Endothelial cell (in vitro differentiated cells): Measurements from ENCODE around the gene B3GALT4. TPM values are rescaled to one million over a fixed set of nuclear protein-coding genes. Genes with fewer than 3 reads are reported as not detected.

ENCODE experiments used
- DNase-seq: peaks from one replicate; pipeline ENCODE4 v3.0.0; 2021; ENCODE audit warnings: low spot score
- H3K27ac Mint-ChIP-seq: one replicate; pipeline ENCODE4 v1.8.0; 2021; ENCODE audit warnings: mixed read lengths, inconsistent platforms; ENCODE audit not compliant: unreplicated experiment
- H3K27me3 Mint-ChIP-seq: one replicate; pipeline ENCODE4 v1.8.0; 2021; ENCODE audit warnings: mild to moderate bottlenecking, moderate library complexity, mixed read lengths, inconsistent platforms; ENCODE audit not compliant: unreplicated experiment
- H3K36me3 Mint-ChIP-seq: one replicate; pipeline ENCODE4 v1.8.0; 2021; ENCODE audit warnings: mild to moderate bottlenecking, low read depth, mixed read lengths, inconsistent platforms; ENCODE audit not compliant: unreplicated experiment
- H3K4me1 Mint-ChIP-seq: one replicate; pipeline ENCODE4 v1.8.0; 2021; ENCODE audit warnings: mild to moderate bottlenecking, mixed read lengths, inconsistent platforms; ENCODE audit not compliant: unreplicated experiment
- H3K4me3 Mint-ChIP-seq: one replicate; pipeline ENCODE4 v1.8.0; 2021; ENCODE audit warnings: mild to moderate bottlenecking, mixed read lengths, inconsistent platforms; ENCODE audit not compliant: unreplicated experiment
- H3K9me3 Mint-ChIP-seq: one replicate; pipeline ENCODE4 v1.8.0; 2021; ENCODE audit warnings: mixed read lengths, inconsistent platforms; ENCODE audit not compliant: unreplicated experiment
- CTCF ChIP-seq: fragments of 200-600 bp; sonication (generic); IDR thresholded peaks from one replicate; pipeline ENCODE4 v1.5.0; 2021; ENCODE audit warnings: antibody characterized with exemption; ENCODE audit not compliant: unreplicated experiment
- total RNA-seq: library from RNA; stranded (reverse); fragmentation: NEBNext Ultra II Directional; extraction: Animal tissue kit (Norgen Biotek cat#: 25700); gene quantifications from one replicate; pipeline ENCODE4 v1.2.1, GENCODE V29; 2021; ENCODE audit not compliant: unreplicated experiment

The B3GALT4 gene
- total RNA-seq, 1 donor from 2014 or later, result 3.8 TPM

DNA sequence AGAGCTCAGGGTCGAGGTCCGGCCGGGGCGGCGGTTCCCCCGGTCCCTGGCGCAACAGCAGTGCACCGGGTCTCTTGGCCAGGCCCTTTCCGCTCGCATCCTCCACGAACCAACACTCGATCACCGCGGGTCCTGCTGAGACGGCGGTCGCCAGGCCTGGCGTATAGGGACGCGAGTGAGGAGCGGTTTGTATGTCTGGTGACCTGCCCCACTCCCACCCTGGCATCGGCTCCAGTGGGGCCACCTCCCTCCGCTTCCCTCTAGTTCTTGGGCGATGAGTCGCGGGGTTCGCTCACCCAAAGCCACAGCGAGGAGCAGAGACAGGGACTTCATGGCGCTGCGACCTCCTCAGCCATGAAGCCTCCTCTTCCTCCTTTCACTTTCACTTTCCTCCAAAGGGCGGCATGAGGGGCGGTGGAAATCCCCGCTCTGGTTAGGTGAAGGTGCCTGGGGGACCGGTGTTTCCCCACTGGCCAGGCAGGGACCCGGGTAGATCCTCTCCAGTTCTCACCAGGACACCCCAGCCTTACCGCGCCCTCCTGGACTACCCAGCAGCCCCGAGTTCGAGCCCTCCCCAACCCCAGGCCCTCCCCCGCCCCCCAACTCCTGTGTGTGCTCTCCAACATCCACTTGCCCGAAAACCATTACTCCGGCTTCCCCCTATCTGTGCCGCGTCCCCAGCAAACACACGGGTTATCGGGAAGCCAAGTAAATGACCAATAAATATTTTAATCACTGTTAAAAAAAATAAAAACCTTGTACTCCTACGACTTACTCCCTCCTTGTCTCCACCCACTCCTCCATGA is 37.0 kb downstream of the B3GALT4 start, which contains the start of gene TAPBP:
TAPBP (minus strand) TSS at position 370 of the 806 bp plus-strand sequence; CDS start at position 333, 37 bp downstream.
- Mint-ChIP-seq H3K36me3 (peaks cover 8% of the 10 kb centered on the region), H3K4me1 (peaks cover 30% of the 10 kb centered on the region)

GRCh38 chr6:33314515-33314942 is 37.6 kb downstream of the B3GALT4 start:
- Mint-ChIP-seq H3K9me3 (no peaks in the 10 kb centered on the region), H3K36me3 (peaks cover 12% of the 10 kb centered on the region), H3K27me3 (peaks cover 12% of the 10 kb centered on the region), H3K4me1 (peaks cover 35% of the 10 kb centered on the region), H3K27ac (peak overlapping the region; percentile 86), H3K4me3 (peak overlapping the region; percentile 97)
- DNase-seq, result peak; percentile 51
- TF ChIP-seq CTCF, result no peak

More for the DNA sequence above, 37.0 kb downstream of the B3GALT4 start, which contains the start of gene TAPBP:
- peak; percentile 49 for DNase-seq
- peak within 1 kb of the TSS; percentile 91 for H3K27ac Mint-ChIP-seq
- TF ChIP-seq CTCF, result no peak
- no peaks in the 10 kb centered on the region for H3K9me3 Mint-ChIP-seq
- H3K27me3 Mint-ChIP-seq, result peaks cover 11% of the 10 kb centered on the region
- H3K4me3 Mint-ChIP-seq, result peak within 1 kb of the TSS; percentile 97

DNA sequence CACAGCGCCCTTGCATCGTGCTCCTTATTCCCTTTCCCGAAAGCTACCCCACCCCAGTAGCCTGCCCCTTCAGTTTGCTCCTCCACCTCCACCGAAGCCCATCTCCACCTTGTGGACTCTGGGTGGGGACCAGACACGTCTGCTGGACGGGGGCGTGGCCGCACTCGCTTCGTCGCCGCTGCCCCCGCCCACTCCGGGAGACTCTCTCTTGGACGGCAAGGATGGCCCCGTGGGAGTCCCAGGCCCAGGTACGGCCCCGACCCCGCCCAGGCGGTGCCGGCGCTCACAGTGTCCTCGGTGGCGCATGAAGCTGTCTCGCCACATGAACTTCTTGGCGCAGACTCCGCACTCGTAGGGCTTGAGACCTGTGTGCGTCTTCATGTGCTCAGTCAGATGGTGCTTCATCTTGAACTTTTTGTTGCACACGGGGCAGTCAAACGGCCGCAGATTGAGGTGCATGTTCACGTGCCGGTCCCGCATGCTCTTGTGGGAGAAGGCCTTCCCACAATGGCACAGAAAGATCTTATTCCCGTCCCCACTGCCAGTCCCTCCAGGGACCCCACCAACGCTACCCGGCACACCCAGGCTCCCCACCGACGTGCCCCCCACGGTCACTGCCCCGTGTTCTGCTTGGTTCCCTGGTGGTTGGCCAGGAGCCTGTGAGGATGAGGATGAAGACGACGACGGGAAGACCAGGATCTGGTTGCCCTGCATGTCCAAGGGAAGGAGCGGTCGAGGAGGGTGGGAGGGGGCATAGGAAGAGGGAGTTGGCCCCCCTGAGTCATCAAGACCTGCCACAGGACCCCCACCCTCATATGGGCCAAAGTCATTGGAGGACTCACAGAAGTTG is 38.2 kb downstream of the B3GALT4 start:
- Mint-ChIP-seq H3K4me3 (peak overlapping the region; percentile 80), H3K4me1 (peaks cover 41% of the 10 kb centered on the region), H3K27ac (peak overlapping the region; percentile 86), H3K9me3 (no peaks in the 10 kb centered on the region), H3K36me3 (peaks cover 19% of the 10 kb centered on the region), H3K27me3 (peaks cover 12% of the 10 kb centered on the region)
- no peak for TF ChIP-seq CTCF
- peak; percentile 28 for DNase-seq

DNA sequence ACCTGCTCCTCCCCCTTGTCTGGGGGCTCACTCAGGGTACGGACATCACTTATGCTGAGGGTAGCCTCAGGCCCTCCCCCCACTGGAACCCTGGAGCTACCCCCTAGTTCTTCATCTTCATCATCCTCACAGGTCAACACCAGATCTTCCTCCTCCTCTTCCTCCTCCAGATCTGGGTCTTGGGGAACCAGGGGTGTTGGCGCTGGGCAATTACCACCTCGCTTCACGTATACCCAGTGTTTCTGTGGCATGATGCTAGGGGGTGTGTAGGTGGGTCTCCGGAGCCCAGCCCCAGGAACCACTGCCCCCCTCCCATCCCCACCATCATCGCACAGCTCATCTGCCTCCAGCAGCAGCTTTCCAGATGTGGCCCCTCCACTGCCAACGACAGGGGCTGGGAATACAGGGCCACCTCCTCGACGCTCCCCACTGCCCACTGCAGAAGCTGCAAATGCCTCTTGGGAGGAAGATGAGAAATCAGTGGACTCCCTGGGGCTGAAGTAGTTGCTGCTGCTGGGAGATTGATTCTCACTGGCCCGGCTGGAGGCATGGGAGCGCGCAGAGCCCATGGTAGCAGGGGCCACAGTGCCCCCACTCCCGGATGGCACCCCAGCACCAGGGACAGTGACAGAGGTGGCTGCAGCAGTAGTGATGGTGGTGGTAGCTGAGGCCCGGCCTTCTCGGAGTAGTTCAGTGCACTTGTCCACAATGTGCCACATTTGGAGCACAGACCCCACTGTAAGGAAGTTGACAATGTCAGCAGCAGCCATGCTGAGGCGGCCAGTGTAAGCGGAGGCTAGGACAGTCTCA is 39.1 kb downstream of the B3GALT4 start:
- no peaks in the 10 kb centered on the region for H3K9me3 Mint-ChIP-seq

More for the DNA sequence above, 39.1 kb downstream of the B3GALT4 start:
- Mint-ChIP-seq H3K4me3 (peak overlapping the region; percentile 88), H3K36me3 (peaks cover 25% of the 10 kb centered on the region), H3K27me3 (peaks cover 15% of the 10 kb centered on the region), H3K4me1 (peaks cover 47% of the 10 kb centered on the region), H3K27ac (no peak overlapping the region)
- TF ChIP-seq CTCF, result no peak
- DNase-seq, result no peak
